HG03442 (cell line): ENCODE data around the gene SERINC4.
"Not testable (repeated sequence)": the region's sequence is repeated elsewhere in the genome, so short reads cannot be mapped to it uniquely, and the experiment has no call there.

ENCODE experiments used
- ATAC-seq: cut with Tn5 transposase; IDR thresholded peaks from one replicate; pipeline ENCODE4 v1.9.1; 2021; ENCODE audit warnings: mild to moderate bottlenecking, moderate library complexity; ENCODE audit not compliant: unreplicated experiment

SERINC4 gene

GRCh38 chr15:43799945-43800285 lies at the start of gene SERINC4:
TSS of gene SERINC4 (minus strand) at chr15:43800220. CDS start at chr15:43799986, 234 bp downstream.
- ATAC-seq = no peak

- ATAC-seq = no peak
Measured at GRCh38 chr15:43845421-43845820, 45.4 kb upstream of the SERINC4 start.

GRCh38 chr15:43832485-43832884 lies 32.5 kb upstream of the SERINC4 start:
- not testable (repeated sequence) for ATAC-seq

- ATAC-seq = not testable (repeated sequence)
Measured at GRCh38 chr15:43831519-43832052, 31.6 kb upstream of the SERINC4 start.

GRCh38 chr15:43830691-43831275 lies 30.8 kb upstream of the SERINC4 start:
- ATAC-seq = not testable (repeated sequence)

- ATAC-seq = not testable (repeated sequence)
Measured at GRCh38 chr15:43829951-43830540, 30.0 kb upstream of the SERINC4 start.

- no peak for ATAC-seq
Measured at GRCh38 chr15:43828061-43828657, 28.1 kb upstream of the SERINC4 start.

GRCh38 chr15:43826508-43827341 lies 26.7 kb upstream of the SERINC4 start, which contains the start of gene WDR76:
TSS of gene WDR76 (plus strand) at chr15:43827002. CDS start at chr15:43827033, 31 bp downstream.
- ATAC-seq = peak; percentile 59

- no peak for ATAC-seq
Measured at GRCh38 chr15:43826029-43826507, 26.0 kb upstream of the SERINC4 start.

GRCh38 chr15:43825305-43825704 lies 25.3 kb upstream of the SERINC4 start:
- ATAC-seq = not testable (repeated sequence)

GRCh38 chr15:43824302-43825246 lies 24.6 kb upstream of the SERINC4 start, which contains the start of gene MFAP1:
TSS of gene MFAP1 (minus strand) at chr15:43824690. CDS start at chr15:43824569, 121 bp downstream.
- peak; percentile 67 for ATAC-seq

GRCh38 chr15:43821505-43821904 lies 21.5 kb upstream of the SERINC4 start:
- ATAC-seq = no peak

GRCh38 chr15:43815064-43815463 lies 15.0 kb upstream of the SERINC4 start:
- not testable (repeated sequence) for ATAC-seq

- peak; percentile 45 for ATAC-seq
Measured at GRCh38 chr15:43808960-43809678, 9.1 kb upstream of the SERINC4 start.

- no peak for ATAC-seq
Measured at GRCh38 chr15:43808435-43808950, 8.5 kb upstream of the SERINC4 start.

- ATAC-seq = not testable (repeated sequence)
Measured at GRCh38 chr15:43802676-43803075, 2.7 kb upstream of the SERINC4 start.

- ATAC-seq = peak; percentile 88
Measured at GRCh38 chr15:43800286-43801141, 494 bp upstream of the SERINC4 start, which contains the start of gene HYPK. TSS of gene HYPK (plus strand) at chr15:43800599. CDS start at chr15:43800623, 24 bp downstream.
